HepG2 (cell line): ENCODE data around the gene TTC39C. TPM values are rescaled to one million over a fixed set of nuclear protein-coding genes. Genes with fewer than 3 reads are reported as not detected.

Experiments
- ATAC-seq: fragments of 200-7000 bp; cut with Tn5 transposase; 3 replicates; pipeline ENCODE4 v1.9.1; 2020; ENCODE audit warnings: mild to moderate bottlenecking, moderate library complexity
- BruUV-seq: library from RNA; stranded (reverse); fragments of 400-500 nt; replicated peaks from 2 replicates; lab custom pipeline; 2021; lab: Mats Ljungman, UMichigan
- CTCF ChIA-PET: fragments of 300-600 bp; formaldehyde crosslinking; extraction: SDS; loops from one replicate; lab custom pipeline; 2021; ENCODE audit warnings: low total read pairs, inconsistent platforms, low intra/inter-chr PET ratio; lab: Yijun Ruan, JAX
- POLR2A ChIA-PET: fragments of 350-600 bp; sonication (Branson Sonifier 250); formaldehyde crosslinking; loops from one replicate; lab custom pipeline; 2020; ENCODE audit warnings: antibody characterized with exemption, inconsistent platforms; lab: Yijun Ruan, JAX
- DNase-seq: peaks from one replicate; pipeline ENCODE4 v3.0.0-alpha.2; 2015; ENCODE audit warnings: low spot score
- FAIRE-seq: peaks from 3 replicates; lab custom pipeline; 2011; peaks lifted over from hg19 to GRCh38; lab: Jason Lieb, UNC
- H2AFZ ChIP-seq: one replicate; pipeline ENCODE4 v1.6.1; 2011; ENCODE audit warnings: low read length, inconsistent platforms
- H3K27ac ChIP-seq: fragments of 300-600 bp; 3 replicates; pipeline ENCODE4 v1.8.0; 2011; ENCODE audit warnings: mixed run types, mild to moderate bottlenecking, mixed read lengths, low read length, inconsistent platforms; ENCODE audit not compliant: insufficient read depth; ENCODE audit errors: extremely low read length
- H3K27me3 ChIP-seq, 2 experiments: fragments of 200-600 bp in 1 of 2; 2 replicates in 1 of 2; 3 replicates in 1 of 2; pipeline versions ENCODE4 v1.6.0 to v1.8.0; 2011; ENCODE audit warnings: low read length in 2 of 2, mild to moderate bottlenecking in 2 of 2, moderate library complexity in 2 of 2, inconsistent platforms in 1 of 2; ENCODE audit not compliant: insufficient read depth in 2 of 2, control insufficient read depth in 1 of 2
- H3K36me3 ChIP-seq, 2 experiments: fragments of 200-600 bp in 1 of 2; replicated peaks in 1 of 2; 2 replicates in 1 of 2; 3 replicates in 1 of 2; pipeline versions ENCODE4 v1.5.1 to v1.8.0; 2011; ENCODE audit warnings: low read length in 2 of 2, inconsistent platforms in 1 of 2; ENCODE audit not compliant: insufficient read depth in 2 of 2, control insufficient read depth in 1 of 2
- H3K4me1 ChIP-seq: 2 replicates; pipeline ENCODE4 v1.5.1; 2012; ENCODE audit warnings: low read length, inconsistent platforms; ENCODE audit not compliant: insufficient read depth
- H3K4me2 ChIP-seq: 2 replicates; pipeline ENCODE4 v1.6.0; 2011; ENCODE audit warnings: low read depth, low read length, inconsistent platforms
- H3K4me3 ChIP-seq, 3 experiments: fragments of 200-600 bp in 1 of 3; sonication (generic), shearing (Covaris generic) in 1 of 3; replicated peaks in 1 of 3; 2 replicates each; pipeline ENCODE4 v1.5.1; 2011 to 2016; ENCODE audit warnings: low read length in 3 of 3, inconsistent platforms in 2 of 3, low read depth in 2 of 3, mild to moderate bottlenecking in 2 of 3, control low read depth in 1 of 3, mixed read lengths in 1 of 3; ENCODE audit not compliant: insufficient read depth in 1 of 3
- H3K79me2 ChIP-seq: one replicate; pipeline ENCODE4 v1.6.1; 2011; ENCODE audit warnings: low read length, inconsistent platforms; ENCODE audit not compliant: insufficient read depth
- H3K9ac ChIP-seq: 2 replicates; pipeline ENCODE4 v1.6.0; 2011; ENCODE audit warnings: mild to moderate bottlenecking, low read depth, low read length, inconsistent platforms; ENCODE audit not compliant: insufficient read depth
- H3K9me3 ChIP-seq: 2 replicates; pipeline ENCODE4 v1.5.1; 2012; ENCODE audit warnings: mild to moderate bottlenecking, low read length
- H4K20me1 ChIP-seq: 2 replicates; pipeline ENCODE4 v1.6.0; 2011; ENCODE audit warnings: inconsistent platforms, mild to moderate bottlenecking, low read length, moderate library complexity; ENCODE audit not compliant: insufficient read depth
- ATF7-NPFF ChIP-seq: sonication (generic); formaldehyde crosslinking; IDR thresholded peaks from 2 replicates; pipeline ENCODE4 v1.8.1; 2023; ENCODE audit warnings: mild to moderate bottlenecking, low read depth, missing genetic modification reagents, moderate library complexity
- EZH2 ChIP-seq: conservative IDR thresholded peaks from 2 replicates; pipeline ENCODE4 v1.6.1; 2012; ENCODE audit warnings: mild to moderate bottlenecking, low read depth, low read length, moderate library complexity
- KAT7 ChIP-seq: IDR thresholded peaks from 2 replicates; pipeline ENCODE4 v1.6.1; 2018; ENCODE audit warnings: borderline replicate concordance, missing compliant biosample characterization
- MATR3 ChIP-seq: sonication (generic); formaldehyde crosslinking; IDR thresholded peaks from 2 replicates; pipeline ENCODE4 v1.4.0; 2020; ENCODE audit warnings: missing genetic modification reagents
- MIER2 ChIP-seq: IDR thresholded peaks from 2 replicates; pipeline ENCODE4 v1.6.1; 2016; ENCODE audit warnings: missing biosample characterization, missing genetic modification reagents
- MTF2 ChIP-seq: sonication (generic); formaldehyde crosslinking; IDR thresholded peaks from 2 replicates; pipeline ENCODE4 v1.5.0; 2020; ENCODE audit warnings: missing genetic modification reagents, borderline replicate concordance
- NR2F1 ChIP-seq, 2 experiments: fragments of 450-650 bp in 1 of 2; formaldehyde crosslinking in 1 of 2; IDR thresholded peaks; 2 replicates each; pipeline versions ENCODE4 v1.5.0 to v1.6.1; 2016 to 2020; ENCODE audit warnings: mild to moderate bottlenecking in 1 of 2, missing compliant biosample characterization in 1 of 2, missing genetic modification reagents in 1 of 2, moderate library complexity in 1 of 2
- RAD51 ChIP-seq: fragments of 450-650 bp; IDR thresholded peaks from 2 replicates; pipeline ENCODE4 v1.6.1; 2016; ENCODE audit warnings: borderline replicate concordance
- REXO4 ChIP-seq: sonication (generic); formaldehyde crosslinking; IDR thresholded peaks from 2 replicates; pipeline ENCODE4 v1.8.0; 2022; ENCODE audit warnings: missing genetic modification reagents, mild to moderate bottlenecking, borderline replicate concordance
- RXRA ChIP-seq: sonication (generic); formaldehyde crosslinking; IDR thresholded peaks from 2 replicates; pipeline ENCODE4 v1.5.1; 2020; ENCODE audit warnings: missing genetic modification reagents
- ZNF234 ChIP-seq: sonication (generic); formaldehyde crosslinking; conservative IDR thresholded peaks from 2 replicates; pipeline ENCODE4 v1.5.1; 2020; ENCODE audit warnings: mild to moderate bottlenecking, missing genetic modification reagents
- ZNF709 ChIP-seq: sonication (generic); formaldehyde crosslinking; IDR thresholded peaks from 2 replicates; pipeline ENCODE4 v1.5.0; 2020; ENCODE audit warnings: mild to moderate bottlenecking, missing genetic modification reagents
- WGBS: methylation state at CpG from one replicate; pipeline ENCODE4 v1.1.6; 2017; ENCODE audit warnings: low lambda C conversion rate; 5-methylcytosine and 5-hydroxymethylcytosine counted together
- in situ Hi-C: cut with HindIII; loops from 2 replicates; pipeline ENCODE4 v1.10.0; 2017; ENCODE audit warnings: low pct_unique_long_range_greater_than_20kb; ENCODE audit not compliant: extremely low pct_ligation_motif_present
- intact Hi-C: fragments of 100-400 bp; cut with micrococcal nuclease; formaldehyde crosslinking; loops from one replicate; pipeline ENCODE4 v1.10.0; 2022; ENCODE audit not compliant: unreplicated experiment
- polyA plus RNA-seq, 8 experiments: library from polyadenylated mRNA; depleted of rRNA in 3 of 8; stranded (reverse) in 7 of 8; unstranded in 1 of 8; fragments of >200 nt; fragmentation: Illumina TruSeq in 4 of 8; extraction: Trizol in 4 of 8; gene quantifications; 2 replicates each; pipeline versions ENCODE4 v1.2.1 to v1.2.3, GENCODE V29; 2011 to 2016; ENCODE audit warnings: low read depth in 4 of 8, missing spikeins in 1 of 8, mixed read lengths in 1 of 8; ENCODE audit not compliant: insufficient read depth in 1 of 8
- total RNA-seq, 5 experiments: library from RNA; depleted of rRNA; stranded (reverse); fragments of >200 nt; fragmentation: Illumina TruSeq; extraction: Trizol; gene quantifications; 2 replicates each; pipeline ENCODE4 v1.2.3, GENCODE V29; 2016; ENCODE audit warnings: low read depth in 1 of 5
- TF ChIP-seq, protein P1 (sequence below): sonication (generic); formaldehyde crosslinking; IDR thresholded peaks from 2 replicates; pipeline ENCODE4 v1.4.0; 2020; ENCODE audit warnings: missing genetic modification reagents, mild to moderate bottlenecking, borderline replicate concordance
- TF ChIP-seq, protein P2 (sequence below): sonication (generic); formaldehyde crosslinking; IDR thresholded peaks from 2 replicates; pipeline ENCODE4 v1.9.0; 2021; ENCODE audit warnings: missing genetic modification reagents, mild to moderate bottlenecking, borderline replicate concordance
- TF ChIP-seq, protein P3 (sequence below): sonication (generic); formaldehyde crosslinking; IDR thresholded peaks from 2 replicates; pipeline ENCODE4 v1.4.0; 2020; ENCODE audit warnings: missing genetic modification reagents

Gene TTC39C
- total and polyA plus RNA-seq, 2 of the 13 experiments (the other 11 are each of a cell fraction or from before 2014, with no cell fraction given) = 19.1 to 25.9 TPM

DNA sequence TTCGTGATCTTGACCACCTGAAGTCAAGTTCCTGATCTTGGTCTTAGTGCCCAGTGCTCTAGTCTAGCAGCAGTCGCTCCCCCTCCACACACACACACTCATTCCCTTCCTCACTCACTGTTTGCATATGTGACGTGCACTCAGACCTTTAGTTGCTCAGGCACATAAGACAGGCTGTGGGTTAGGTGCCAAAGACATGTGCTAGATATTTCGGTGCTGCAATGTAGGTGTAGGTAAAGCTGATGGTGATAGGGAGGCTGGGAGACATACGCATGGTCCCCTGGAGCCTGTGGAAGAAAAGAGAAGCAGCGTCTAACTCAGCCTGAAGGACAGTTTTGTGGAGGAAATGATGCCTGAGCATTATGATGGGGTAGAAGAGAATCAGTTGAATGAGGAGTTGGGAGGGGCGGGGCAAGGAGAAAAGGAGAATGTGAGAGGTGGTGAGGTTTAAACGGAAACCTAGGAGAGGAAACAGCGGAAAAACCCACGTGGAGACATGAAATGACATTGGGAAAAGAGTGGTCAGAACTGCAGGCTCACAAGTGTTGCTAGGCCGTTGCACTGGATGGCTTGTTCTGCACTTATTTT is 3.8 kb downstream of the TTC39C start (continued):
- TF ChIP-seq, protein P1, sequence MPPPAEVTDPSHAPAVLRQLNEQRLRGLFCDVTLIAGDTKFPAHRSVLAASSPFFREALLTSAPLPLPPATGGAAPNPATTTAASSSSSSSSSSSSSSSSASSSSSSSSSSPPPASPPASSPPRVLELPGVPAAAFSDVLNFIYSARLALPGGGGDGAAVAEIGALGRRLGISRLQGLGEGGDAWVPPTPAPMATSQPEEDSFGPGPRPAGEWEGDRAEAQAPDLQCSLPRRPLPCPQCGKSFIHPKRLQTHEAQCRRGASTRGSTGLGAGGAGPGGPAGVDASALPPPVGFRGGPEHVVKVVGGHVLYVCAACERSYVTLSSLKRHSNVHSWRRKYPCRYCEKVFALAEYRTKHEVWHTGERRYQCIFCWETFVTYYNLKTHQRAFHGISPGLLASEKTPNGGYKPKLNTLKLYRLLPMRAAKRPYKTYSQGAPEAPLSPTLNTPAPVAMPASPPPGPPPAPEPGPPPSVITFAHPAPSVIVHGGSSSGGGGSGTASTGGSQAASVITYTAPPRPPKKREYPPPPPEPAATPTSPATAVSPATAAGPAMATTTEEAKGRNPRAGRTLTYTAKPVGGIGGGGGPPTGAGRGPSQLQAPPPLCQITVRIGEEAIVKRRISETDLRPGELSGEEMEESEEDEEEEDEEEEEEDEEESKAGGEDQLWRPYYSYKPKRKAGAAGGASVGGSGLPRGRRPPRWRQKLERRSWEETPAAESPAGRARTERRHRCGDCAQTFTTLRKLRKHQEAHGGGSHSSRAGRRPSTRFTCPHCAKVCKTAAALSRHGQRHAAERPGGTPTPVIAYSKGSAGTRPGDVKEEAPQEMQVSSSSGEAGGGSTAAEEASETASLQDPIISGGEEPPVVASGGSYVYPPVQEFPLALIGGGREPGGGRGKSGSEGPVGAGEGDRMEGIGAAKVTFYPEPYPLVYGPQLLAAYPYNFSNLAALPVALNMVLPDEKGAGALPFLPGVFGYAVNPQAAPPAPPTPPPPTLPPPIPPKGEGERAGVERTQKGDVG = no peak
- TF ChIP-seq NR2F1 (CRISPR knock-in tag; IDR thresholded peaks at IDR 0.05) = no peak
- TF ChIP-seq MIER2 = no peak
- TF ChIP-seq REXO4 (CRISPR knock-in tag) = no peak
- TF ChIP-seq RAD51 = no peak

DNA sequence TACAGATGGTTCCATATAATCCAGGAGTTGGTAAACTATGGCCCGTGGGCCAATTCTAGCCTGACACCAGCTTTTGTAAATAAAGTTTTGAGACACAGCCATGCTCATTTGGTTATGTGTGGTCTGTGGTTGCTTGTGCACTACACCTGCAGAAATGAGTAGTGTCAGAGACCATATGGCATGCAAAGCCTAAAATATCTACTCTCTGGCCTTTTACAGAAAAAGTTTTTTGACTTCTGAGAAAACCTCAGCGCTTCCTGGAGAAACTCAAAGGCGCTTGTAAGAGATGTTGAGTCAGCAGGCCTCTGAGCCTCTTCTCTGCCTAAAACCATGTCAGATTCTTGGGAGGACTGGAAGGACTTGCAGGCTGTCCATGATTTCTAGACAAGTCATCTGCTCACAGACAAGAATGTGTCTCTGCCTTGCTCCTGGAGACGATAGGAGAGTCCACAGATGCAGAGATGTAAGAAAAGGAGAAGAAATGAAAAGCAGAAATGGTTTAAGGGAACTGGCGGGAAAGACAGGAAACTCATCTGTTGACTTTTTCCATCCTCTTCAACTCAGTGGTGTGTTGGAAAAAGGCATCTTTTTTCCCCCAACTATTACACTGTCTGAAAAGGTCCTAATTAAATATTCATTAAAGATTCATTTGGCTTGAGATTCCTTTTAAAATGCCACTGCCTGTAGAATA is 5.2 kb downstream of the TTC39C start:
- Histone ChIP-seq H3K79me2 (peaks cover 7% of the 10 kb centered on the region), H3K27ac (no peak overlapping the region), H3K36me3 (no peaks in the 10 kb centered on the region), H3K4me3 (no peak overlapping the region), H3K9ac (no peak overlapping the region), H4K20me1 (no peaks in the 10 kb centered on the region), H3K4me1 (peaks cover 23% of the 10 kb centered on the region), H2AFZ (no peak overlapping the region), H3K4me2 (no peak overlapping the region), H3K27me3 (no peaks in the 10 kb centered on the region), H3K9me3 (no peaks in the 10 kb centered on the region)
- no peak for TF ChIP-seq ATF7-NPFF (CRISPR knock-in tag)
- TF ChIP-seq MATR3 (CRISPR knock-in tag) = no peak
- no peak for TF ChIP-seq ZNF709 (CRISPR knock-in tag)
- TF ChIP-seq, protein P2, sequence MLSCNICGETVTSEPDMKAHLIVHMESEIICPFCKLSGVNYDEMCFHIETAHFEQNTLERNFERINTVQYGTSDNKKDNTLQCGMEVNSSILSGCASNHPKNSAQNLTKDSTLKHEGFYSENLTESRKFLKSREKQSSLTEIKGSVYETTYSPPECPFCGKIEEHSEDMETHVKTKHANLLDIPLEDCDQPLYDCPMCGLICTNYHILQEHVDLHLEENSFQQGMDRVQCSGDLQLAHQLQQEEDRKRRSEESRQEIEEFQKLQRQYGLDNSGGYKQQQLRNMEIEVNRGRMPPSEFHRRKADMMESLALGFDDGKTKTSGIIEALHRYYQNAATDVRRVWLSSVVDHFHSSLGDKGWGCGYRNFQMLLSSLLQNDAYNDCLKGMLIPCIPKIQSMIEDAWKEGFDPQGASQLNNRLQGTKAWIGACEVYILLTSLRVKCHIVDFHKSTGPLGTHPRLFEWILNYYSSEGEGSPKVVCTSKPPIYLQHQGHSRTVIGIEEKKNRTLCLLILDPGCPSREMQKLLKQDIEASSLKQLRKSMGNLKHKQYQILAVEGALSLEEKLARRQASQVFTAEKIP (CRISPR knock-in tag) = no peak
- no peak for TF ChIP-seq RXRA (CRISPR knock-in tag)
- TF ChIP-seq, protein P3, sequence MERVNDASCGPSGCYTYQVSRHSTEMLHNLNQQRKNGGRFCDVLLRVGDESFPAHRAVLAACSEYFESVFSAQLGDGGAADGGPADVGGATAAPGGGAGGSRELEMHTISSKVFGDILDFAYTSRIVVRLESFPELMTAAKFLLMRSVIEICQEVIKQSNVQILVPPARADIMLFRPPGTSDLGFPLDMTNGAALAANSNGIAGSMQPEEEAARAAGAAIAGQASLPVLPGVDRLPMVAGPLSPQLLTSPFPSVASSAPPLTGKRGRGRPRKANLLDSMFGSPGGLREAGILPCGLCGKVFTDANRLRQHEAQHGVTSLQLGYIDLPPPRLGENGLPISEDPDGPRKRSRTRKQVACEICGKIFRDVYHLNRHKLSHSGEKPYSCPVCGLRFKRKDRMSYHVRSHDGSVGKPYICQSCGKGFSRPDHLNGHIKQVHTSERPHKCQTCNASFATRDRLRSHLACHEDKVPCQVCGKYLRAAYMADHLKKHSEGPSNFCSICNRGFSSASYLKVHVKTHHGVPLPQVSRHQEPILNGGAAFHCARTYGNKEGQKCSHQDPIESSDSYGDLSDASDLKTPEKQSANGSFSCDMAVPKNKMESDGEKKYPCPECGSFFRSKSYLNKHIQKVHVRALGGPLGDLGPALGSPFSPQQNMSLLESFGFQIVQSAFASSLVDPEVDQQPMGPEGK (CRISPR knock-in tag) = no peak
- no peak for TF ChIP-seq EZH2
- TF ChIP-seq KAT7 (CRISPR knock-in tag) = no peak
- TF ChIP-seq MTF2 (CRISPR knock-in tag) = no peak
- no peak for TF ChIP-seq ZNF234 (CRISPR knock-in tag)
- DNase-seq = no peak
- 93% methylated on average over 5 of the region's 5 CpGs for WGBS
- intact Hi-C loops = no loop called here
- ChIA-PET CTCF (no interaction called here), POLR2A (no interaction called here)
- no peak for ATAC-seq
- FAIRE-seq = no peak
- BruUV-seq = no TSS peak
- in situ Hi-C loops = no loop called here
